Dermis blood vessel endothelial cell (primary cell): ENCODE data around the gene CLEC4E. TPM values are rescaled to one million over a fixed set of nuclear protein-coding genes. Genes with fewer than 3 reads are reported as not detected.
"Not testable (repeated sequence)": the region's sequence is repeated elsewhere in the genome, so short reads cannot be mapped to it uniquely, and the experiment has no call there.

Experiments
- DNase-seq: peaks from one replicate; pipeline ENCODE4 v3.0.0; 2010
- total RNA-seq: library from RNA; depleted of rRNA; stranded (reverse); fragments of >200 nt; gene quantifications from 2 replicates; pipeline ENCODE4 v1.2.3, GENCODE V29; 2014

The CLEC4E gene, protein sequence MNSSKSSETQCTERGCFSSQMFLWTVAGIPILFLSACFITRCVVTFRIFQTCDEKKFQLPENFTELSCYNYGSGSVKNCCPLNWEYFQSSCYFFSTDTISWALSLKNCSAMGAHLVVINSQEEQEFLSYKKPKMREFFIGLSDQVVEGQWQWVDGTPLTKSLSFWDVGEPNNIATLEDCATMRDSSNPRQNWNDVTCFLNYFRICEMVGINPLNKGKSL
- total RNA-seq: not detected in 2 replicates

DNA sequence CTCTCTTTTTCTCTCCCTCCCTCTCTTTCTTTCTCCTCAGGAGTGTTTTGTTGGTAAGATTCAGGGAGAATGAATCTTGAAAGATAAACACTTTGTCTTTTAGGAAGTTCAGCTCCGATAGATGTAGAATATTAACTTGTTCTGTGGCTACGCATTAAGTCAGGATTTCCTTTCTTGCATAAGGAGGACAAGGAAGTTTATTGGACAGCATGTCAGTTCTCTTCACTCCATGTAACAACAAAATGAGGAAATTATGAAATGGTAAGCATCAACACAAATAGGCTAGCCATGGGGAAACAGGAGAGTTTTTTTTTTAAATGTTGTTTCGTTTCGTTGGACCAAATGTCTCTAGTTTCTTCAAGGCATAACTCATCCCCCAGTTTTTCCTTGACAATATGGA, at the start of gene CLEC4E:
Gene CLEC4E, minus strand, starts transcription at position 75 of the 400 bp plus-strand sequence. CDS start 108 bp downstream, outside the sequence.
- not testable (repeated sequence) for DNase-seq

DNA sequence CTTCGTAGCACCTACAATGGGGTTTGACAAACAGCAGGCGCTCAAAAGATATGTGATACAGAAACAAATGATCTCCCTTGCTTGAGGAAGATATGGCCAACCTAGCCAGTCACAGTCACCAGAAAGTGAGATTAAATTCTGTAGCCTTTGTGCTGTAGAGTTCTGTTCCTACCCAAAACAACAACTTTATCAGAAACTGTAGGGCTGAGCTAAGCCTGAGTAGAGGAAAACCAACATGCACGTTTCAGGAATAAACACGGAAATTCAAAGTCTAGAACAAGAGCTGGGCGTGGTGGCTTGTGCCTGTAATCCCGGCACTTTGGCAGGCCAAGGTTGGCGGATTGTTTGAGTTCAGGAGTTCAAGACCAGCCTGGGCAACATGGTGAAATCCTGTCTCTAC, 49.0 kb upstream of the CLEC4E start:
- no peak for DNase-seq

DNA sequence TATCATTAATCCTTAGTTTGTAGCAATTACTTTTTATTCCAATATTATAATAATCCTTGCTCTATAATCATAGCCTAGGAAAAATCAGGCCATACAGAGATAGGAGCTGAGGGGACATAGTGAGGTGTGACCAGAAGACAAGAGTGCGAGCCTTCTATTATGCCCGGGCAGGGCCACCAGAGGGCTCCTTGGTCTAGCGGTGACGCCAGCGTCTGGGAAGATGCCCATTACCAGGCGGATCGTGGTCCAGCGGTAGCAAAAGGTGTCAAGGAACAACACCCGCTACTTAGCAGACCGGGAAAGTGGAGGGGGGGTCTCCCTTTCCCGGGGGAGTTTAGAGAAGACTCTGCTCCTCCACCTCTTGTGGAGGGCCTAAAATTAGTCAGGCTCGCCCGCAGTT, 43.8 kb upstream of the CLEC4E start:
- DNase-seq: not testable (repeated sequence)

DNA sequence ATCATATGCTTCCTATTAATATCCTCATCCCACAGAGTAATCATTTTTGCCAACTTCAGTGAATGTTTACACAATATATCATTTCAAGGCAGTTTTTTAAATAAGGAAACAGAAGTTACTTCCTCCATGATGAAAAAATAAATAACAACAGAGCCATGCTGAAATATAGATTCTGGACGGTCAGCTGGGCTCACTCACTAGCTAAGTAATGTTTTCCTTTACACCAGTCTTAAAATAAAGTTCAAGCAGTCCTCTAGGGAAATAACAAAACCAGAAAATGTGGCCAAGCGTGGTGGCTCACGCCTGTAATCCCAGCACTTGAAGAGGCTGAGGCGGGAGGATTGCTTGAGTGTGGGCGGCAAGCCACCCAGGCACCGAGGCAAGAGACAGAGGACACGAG, 43.3 kb upstream of the CLEC4E start:
- no peak for DNase-seq

DNA sequence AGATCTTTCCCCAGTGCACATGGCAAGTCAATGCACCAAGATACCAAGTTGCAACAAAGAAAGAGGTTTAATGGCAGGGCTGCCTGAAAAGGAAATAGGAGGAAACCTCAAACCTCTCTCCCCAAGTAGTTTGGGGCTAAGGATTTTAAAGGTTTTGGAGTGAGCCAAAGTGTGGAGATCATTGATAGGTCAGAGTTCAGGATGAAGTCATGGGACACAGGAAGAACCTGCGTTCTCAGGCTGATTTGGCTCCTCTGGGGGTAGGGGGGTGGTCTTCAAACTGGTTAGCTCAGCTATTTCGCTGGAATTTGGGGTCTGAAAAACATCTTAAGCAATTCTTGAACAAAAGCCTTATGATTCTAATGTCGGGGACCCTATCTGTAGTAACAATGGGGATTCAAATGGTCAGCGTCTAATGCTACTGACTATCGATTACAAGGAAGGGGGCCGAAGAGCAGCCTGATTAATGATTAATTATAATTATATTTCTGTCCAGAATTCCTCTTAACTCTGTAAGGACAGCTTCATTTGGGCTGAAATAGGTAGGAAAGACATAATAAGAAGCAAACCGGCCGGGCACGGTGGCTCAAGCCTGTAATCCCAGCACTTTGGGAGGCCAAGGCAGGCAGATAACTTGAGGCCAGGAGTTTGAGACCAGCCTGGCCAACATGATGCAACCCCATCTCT, 40.5 kb upstream of the CLEC4E start:
- no peak for DNase-seq

DNA sequence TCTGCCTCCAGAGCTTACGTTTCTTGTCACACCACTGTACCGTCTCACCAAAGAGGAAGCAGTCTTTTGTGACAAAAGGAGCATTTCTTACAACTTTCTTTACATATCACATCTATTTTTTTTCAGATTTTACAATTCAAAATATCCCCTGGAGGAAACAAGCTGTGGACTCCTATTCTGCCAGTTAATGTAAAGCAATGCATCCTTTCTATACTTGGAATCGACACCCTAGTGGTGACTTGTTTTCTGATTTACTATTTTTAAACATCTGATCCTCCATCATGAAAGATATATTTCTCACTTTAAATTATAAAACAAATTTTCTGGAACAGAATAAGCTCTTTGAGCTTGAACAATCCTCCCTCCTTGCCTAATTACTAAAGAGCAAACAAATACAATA, 37.2 kb upstream of the CLEC4E start:
- DNase-seq: no peak

DNA sequence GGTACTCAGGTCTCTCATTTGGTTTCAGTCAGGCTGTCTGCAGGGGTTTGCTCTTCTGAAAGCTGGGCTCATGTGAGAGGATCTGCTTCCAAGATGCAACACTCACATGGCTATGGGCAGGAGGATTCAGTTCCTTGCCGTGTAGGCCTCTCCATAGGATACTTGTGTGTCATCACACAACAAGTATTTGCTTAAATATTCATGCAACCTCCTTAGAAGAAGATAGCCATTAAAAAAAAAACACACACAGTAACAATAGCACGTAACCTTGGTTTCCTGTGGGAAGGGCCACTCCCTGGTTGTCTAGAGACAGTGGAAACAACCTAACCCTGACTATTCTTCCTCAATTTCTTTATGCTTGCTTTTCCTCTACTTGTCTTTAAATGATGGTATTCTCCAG, 31.8 kb upstream of the CLEC4E start:
- no peak for DNase-seq

DNA sequence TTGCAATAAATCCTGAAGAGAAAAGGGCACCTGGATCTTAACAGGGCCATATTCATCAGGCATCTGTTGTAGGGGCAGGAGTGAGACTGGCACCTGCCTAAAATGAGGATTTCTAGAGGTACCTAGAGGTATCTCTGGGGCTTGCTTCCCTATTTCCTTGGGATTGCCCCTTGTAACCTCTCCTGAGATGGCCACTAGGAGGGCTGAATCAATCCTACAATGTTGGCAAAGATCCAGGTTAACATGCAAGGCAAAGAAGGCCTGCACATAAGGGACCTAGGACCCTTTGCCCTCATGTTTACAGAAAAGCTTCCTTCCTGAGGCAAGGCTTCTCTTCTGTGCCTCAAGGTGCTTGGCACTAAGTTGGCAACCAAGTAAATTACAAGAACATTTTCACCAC, 25.8 kb upstream of the CLEC4E start:
- peak; percentile 3 for DNase-seq

DNA sequence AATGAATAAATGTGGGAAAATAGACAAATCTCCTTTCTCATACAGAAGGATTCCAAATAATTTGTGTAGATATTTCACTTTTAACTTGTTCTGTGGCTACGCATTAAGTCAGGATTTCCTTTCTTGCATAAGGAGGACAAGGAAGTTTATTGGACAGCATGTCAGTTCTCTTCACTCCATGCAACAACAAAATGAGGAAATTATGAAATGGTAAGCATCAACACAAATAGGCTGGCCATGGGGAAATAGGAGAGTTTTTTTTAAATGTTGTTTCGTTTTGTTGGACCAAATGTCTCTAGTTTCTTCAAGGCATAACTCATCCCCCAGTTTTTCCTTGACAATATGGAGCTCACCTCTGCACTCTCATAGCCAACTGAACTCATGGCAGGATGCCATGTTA, 25.3 kb upstream of the CLEC4E start:
- DNase-seq: not testable (repeated sequence)

DNA sequence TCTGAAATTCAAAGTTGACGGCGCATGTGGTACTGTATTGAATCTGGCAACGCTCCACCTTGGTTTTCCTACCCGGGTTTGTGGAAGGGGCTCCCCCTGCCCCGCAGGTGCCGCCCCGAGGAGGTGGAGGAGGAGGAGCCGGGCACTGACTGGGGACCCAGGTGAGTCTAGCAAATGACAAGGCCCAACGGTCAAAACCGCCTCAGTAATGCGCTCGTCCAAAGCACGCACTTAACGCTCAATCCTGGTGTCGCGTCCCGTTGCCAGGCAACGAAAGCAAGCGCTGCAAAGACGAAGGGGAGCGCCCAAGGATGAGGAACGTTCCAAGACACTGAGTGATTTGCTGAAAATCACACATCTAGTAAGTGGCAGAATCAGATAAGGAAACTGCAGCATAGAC, 24.0 kb upstream of the CLEC4E start:
- no peak for DNase-seq

DNA sequence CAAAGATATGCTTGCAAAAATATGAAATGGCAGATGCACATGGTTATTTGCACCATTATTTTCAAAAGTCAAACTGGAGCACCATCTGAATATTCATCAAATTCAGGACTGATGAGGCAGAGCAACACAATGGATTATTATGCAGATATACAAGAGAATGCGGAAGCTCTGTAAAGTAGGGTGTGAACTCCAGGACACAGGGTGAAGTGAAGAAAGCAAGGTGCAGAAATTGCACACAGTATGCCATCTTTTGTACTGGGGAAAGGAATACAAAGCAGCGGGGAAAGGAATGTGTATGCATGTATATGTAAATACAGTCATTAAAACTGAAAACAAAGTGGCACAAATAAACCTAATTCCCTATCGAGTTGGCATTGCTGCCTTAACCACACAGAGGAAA, 22.7 kb upstream of the CLEC4E start:
- DNase-seq: no peak

DNA sequence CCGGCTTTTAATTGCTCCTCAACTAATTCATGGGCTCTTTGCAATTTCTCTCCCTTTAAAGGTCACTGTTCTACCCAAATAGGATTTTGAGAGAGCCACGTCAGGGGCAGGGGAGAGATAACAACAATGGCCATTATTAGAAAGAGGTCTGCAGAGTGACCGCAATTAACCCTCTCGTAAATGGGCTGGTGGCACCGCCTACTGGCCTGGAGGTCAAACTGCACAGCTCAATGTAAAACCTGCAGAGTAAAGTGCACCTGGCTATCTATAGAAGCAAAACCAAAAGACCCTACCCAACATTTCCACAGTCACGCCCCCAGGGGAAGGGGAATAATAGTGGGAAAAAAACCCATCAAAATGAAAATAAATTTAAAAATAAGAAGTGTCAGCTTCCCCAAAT, 21.6 kb upstream of the CLEC4E start:
- DNase-seq: no peak

DNA sequence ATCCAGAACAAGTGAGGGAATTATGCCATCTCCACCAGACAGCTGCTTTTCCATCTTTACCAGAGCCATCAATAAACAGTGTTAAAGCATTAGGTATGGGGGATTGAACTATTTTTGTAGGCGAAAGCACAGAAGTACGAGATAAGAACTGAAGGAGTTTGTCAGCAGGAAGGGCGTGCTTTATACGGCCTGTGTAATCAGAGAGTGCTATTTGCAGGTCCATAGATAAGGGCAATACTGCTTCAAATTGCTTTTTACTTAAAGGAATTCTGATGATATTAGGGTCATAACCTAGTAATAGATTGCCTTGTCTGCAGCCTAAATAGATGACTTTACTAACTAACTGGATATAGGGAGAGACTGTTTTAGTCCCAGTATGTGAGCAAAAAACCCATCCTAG, 20.3 kb upstream of the CLEC4E start:
- DNase-seq: no peak

DNA sequence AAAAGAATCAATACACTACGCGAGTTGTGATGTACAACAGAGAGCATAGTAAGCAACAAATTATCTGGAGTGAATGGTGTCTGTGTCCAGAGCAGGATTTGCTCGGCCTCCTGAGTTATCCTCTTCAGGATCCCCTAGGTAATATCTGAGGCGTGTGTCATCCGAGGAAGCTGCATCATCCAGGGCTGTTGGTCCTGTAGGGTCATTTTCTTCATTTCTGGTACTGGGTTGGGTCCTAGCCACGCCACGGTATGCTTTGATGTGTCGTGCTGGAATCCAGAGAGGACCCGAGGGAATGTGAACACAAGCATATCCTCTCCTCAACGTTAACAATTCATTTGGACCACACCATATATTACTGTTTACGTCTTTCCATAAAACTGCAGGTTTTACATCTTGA, 19.0 kb upstream of the CLEC4E start:
- no peak for DNase-seq

DNA sequence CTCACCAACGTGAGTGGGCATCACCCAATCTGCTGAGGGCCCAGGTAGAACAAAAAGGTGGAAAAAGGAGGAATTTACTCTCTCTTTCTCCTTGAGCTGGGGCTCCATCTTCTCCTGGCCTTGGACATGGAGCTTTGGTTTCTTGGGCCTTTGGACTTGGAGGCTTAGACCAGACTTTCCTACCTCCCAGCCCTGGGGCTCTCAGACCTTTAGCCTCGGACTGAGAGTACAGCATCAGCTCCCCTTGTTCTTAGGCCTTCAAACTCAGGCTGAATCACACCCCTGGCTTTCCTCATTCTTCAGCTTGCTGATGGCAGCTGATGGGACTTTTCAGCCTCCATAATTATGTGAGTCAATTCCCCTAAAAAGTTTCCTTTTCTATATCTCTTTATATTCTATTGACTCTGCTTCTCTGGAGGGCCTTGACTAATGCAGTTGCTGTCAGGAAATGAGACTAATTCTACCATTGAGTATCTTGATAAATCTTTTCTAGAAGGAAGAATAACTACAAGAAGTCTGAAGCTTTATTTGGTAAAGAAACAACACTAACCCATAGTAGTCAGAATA, 15.9 kb upstream of the CLEC4E start:
- no peak for DNase-seq

DNA sequence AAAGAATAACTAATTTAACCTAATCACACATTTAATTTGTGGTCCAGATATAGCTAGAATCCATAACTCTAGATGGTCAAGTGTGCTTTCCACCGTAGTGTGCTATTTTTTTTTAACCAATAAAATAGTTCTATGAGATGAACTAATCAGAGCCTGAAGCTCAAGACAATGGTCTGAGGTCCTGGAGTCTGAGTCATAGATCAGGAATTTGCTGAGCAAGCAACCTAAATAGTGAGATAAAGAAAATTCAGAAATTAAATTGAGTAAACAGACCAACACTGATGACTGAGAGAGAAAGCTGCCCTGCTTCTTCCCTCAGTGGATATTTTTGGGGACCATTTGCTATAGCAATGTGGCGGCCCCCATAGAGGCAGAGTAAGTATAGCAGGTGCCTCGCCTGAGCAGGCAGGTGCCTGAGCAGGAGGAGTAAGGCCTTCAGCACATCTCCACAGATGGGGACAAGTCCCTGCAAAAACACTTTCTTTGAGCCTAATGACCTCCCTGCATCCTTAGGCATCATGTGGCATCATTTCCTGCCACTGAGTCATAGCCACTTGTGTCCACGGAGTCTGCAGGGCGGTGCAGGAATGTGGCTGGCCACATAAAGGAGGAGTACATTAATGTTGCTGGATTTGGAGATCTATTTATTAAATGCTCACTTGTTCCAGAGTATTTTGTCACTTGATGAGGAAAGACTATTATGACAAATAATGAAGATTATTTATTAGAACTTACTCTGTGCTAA, 13.9 kb upstream of the CLEC4E start:
- DNase-seq: peak; percentile 66

DNA sequence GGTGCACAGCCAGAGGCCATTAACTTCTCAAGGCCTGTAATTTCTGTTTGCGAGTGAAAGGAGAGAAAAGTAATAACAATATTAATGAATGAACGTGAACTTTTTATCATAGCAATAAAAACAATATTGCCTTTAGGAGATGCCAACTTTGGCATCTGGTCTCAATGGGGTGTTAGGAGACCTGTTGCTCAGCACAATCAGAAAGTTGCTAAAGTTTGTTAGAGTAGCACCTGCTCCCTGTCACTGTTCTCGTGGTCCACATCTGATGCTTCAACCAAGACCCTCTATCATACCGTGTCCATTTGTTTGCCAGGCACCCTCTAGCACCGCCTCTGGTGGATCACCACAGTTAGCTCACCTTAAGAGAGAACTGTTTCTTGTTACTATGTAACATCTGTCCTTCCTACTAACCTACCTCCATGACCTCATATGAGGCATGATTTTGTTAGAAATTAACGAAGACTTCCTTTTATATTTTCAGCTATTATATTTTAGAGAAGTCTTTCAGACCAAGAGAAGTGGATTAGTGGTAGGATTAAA, 12.5 kb upstream of the CLEC4E start:
- DNase-seq: no peak

DNA sequence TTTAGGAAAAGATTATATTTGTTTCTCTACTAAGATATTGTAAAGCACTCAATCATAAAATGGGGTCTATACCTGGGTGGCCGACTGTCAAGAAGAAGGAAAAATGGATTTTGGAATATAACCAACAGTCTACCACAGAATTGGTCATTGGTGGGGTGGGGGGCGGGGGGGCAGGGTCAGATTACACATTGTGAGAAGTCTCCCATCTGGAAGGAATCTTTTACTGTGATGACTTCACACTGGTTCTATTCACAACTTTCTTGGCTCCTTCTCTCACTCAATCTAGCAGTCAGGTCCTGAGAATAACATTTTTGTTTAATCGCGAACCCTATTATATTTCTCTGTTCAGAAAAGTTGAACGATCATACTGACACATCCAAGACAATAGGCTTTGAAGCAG, 8.7 kb upstream of the CLEC4E start:
- no peak for DNase-seq

DNA sequence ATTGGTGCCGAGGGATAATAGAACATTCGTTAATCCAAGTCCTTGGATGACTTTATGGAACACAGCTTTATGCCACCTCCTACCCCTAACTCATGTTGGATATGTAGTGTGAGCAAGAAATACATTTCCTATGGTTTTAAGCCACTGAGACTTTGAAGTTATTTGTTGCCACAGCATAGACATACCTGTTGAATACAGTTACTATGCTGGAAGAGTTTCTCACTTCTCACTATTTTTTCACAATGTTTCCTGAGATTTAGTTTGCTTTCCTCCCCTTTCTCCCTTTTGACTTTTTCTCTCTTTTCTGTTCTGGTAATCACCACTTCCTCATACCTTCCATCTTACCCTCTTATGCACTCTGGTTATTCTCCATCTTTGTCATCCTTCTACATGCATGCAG, 7.5 kb upstream of the CLEC4E start:
- DNase-seq: no peak

DNA sequence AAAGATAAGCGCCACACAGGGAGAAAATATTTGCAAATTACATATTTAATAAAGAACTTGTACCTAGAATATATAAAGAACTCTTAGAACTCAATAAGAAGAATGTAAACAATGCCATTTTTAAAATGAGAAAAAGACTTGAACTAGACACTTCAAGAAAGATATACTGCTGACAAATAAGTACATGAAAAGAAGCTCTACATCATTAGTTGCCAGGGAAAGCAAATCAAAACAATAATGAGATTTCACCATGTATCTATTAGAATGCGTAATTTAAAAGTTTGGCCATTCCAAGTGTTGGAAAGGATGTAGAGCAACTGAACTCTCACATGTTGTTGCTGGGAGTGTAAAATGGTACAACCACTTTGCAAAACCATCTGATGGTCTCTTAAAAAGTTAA, 6.9 kb upstream of the CLEC4E start:
- no peak for DNase-seq

DNA sequence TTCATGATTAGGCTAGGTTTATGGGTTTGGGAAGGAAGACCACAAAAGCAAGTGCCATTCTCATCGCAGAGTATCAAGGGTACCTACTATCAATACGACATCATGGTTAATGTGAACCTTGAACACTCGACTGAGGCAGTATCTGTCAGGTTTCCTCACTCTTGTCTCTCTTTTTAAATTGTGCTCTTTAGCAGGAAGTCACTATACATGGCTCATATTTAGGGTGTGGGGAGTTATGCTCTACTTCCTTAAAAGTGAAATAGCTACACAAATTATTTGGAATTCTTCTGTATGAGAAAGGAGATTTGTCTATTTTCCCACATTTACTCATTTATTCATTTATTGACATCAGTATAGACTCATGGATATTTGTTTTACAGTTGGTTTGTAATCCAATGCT, 5.9 kb upstream of the CLEC4E start:
- no peak for DNase-seq

DNA sequence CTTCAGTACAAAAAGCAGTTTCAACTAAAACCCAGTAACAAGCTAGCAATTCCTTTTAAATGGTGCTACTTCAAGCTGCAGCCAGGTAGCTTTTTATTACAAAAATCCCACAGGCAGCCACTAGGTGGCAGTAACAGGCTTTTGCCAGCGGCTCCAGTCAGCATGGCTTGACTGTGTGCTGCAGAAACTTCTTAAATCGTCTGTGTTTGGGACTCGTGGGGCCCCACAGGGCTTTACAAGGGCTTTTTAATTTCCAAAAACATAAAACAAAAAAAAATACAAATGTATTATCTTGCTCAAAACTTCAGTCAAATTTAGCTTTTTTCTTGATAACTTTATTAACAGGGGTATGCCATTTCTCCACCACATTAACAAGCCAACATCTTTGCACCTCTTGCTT, 3.6 kb upstream of the CLEC4E start:
- peak; percentile 80 for DNase-seq

DNA sequence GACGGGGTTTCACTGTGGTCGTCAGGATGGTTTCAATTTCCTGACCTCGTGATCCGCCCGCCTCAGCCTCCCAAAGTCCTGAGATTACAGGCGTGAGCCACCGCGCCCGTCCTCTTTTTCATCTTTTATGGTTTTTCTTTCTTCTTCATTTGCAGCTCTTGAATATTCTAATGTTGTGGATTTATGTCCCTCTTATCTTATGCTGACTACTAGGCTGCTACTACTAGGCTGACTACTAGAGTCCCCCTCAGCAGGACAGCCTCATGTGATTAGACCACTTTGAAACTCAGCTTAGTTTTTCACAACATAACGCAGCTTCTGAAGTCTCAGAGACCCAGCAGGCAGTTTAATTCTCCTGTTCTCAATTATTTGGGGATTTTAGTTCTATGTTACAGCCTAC, 857 bp upstream of the CLEC4E start:
- no peak for DNase-seq
